ENCODE results near the gene ZNF488. TPM values are rescaled to one million over a fixed set of nuclear protein-coding genes. Genes with fewer than 3 reads are reported as not detected.

Gene ZNF488
- polyA plus RNA-seq, 1 donor from 2014 or later = 0.85 TPM

GRCh38 chr10:47359101-47359500 lies 25.0 kb downstream of the ZNF488 start:
- no peak for TF ChIP-seq EP300 (conservative IDR thresholded peaks at IDR 0.05; ENCODE audit: poor library complexity, severe bottlenecking)
- TF ChIP-seq TAF1 (IDR thresholded peaks at IDR 0.05; ENCODE audit: low read depth) = no peak
- TF ChIP-seq MXI1 (conservative IDR thresholded peaks at IDR 0.05; ENCODE audit: poor library complexity, severe bottlenecking) = no peak
- no peak for TF ChIP-seq REST (IDR thresholded peaks at IDR 0.05; ENCODE audit: borderline replicate concordance)
- TF ChIP-seq EZH2 (IDR thresholded peaks at IDR 0.05; ENCODE audit: borderline replicate concordance, insufficient read depth, low read length, poor library complexity, severe bottlenecking) = no peak
- TF ChIP-seq POLR2AphosphoS5 (IDR thresholded peaks at IDR 0.05) = no peak
- TF ChIP-seq CTCF (IDR thresholded peaks at IDR 0.05; ENCODE audit: poor library complexity, severe bottlenecking) = no peak
- TF ChIP-seq RAD21 (conservative IDR thresholded peaks at IDR 0.05) = no peak
- no peak for TF ChIP-seq SMC3 (conservative IDR thresholded peaks at IDR 0.05; ENCODE audit: poor library complexity)
- Histone ChIP-seq H3K9me2 (ENCODE audit: insufficient read depth, low read length) (no peaks in the 10 kb centered on the region), H3K4me3 (ENCODE audit: low read length) (no peak overlapping the region), H3K27me3 (ENCODE audit: insufficient read depth, low read depth, low read length) (no peaks in the 10 kb centered on the region), H3K4me2 (ENCODE audit: low read length) (no peak overlapping the region), H3K9ac (ENCODE audit: low read length) (no peak overlapping the region), H4K20me1 (ENCODE audit: insufficient read depth) (no peaks in the 10 kb centered on the region), H3K79me2 (replicated peaks; ENCODE audit: insufficient read depth, low read length) (no peaks in the 10 kb centered on the region), H2AFZ (ENCODE audit: low read depth, low read length) (no peak overlapping the region), H3K9me3 (ENCODE audit: low read length) (no peaks in the 10 kb centered on the region), H3K36me3 (ENCODE audit: insufficient read depth, low read length) (no peaks in the 10 kb centered on the region), H3F3A (ENCODE audit: insufficient read depth, low read length, poor library complexity, severe bottlenecking) (no peaks in the 10 kb centered on the region), H3K27ac (ENCODE audit: low read length) (no peak overlapping the region)

GRCh38 chr10:47358457-47358856 lies 25.6 kb downstream of the ZNF488 start:
- Histone ChIP-seq H3K4me2 (ENCODE audit: low read length) (no peak overlapping the region), H3K9me2 (ENCODE audit: insufficient read depth, low read length) (no peaks in the 10 kb centered on the region), H4K20me1 (ENCODE audit: insufficient read depth) (no peaks in the 10 kb centered on the region), H3K79me2 (replicated peaks; ENCODE audit: insufficient read depth, low read length) (no peaks in the 10 kb centered on the region), H3K9ac (ENCODE audit: low read length) (no peak overlapping the region), H3K9me3 (ENCODE audit: low read length) (no peaks in the 10 kb centered on the region), H3K4me3 (ENCODE audit: low read length) (no peak overlapping the region), H2AFZ (ENCODE audit: low read depth, low read length) (no peak overlapping the region), H3K27ac (ENCODE audit: low read length) (no peak overlapping the region), H3F3A (ENCODE audit: insufficient read depth, low read length, poor library complexity, severe bottlenecking) (no peaks in the 10 kb centered on the region), H3K36me3 (ENCODE audit: insufficient read depth, low read length) (no peaks in the 10 kb centered on the region), H3K27me3 (ENCODE audit: insufficient read depth, low read depth, low read length) (no peaks in the 10 kb centered on the region)
- TF ChIP-seq RAD21 (conservative IDR thresholded peaks at IDR 0.05) (no peak), EP300 (conservative IDR thresholded peaks at IDR 0.05; ENCODE audit: poor library complexity, severe bottlenecking) (no peak), CTCF (IDR thresholded peaks at IDR 0.05; ENCODE audit: poor library complexity, severe bottlenecking) (no peak), REST (IDR thresholded peaks at IDR 0.05; ENCODE audit: borderline replicate concordance) (no peak), SMC3 (conservative IDR thresholded peaks at IDR 0.05; ENCODE audit: poor library complexity) (no peak), TAF1 (IDR thresholded peaks at IDR 0.05; ENCODE audit: low read depth) (no peak), MXI1 (conservative IDR thresholded peaks at IDR 0.05; ENCODE audit: poor library complexity, severe bottlenecking) (no peak), EZH2 (IDR thresholded peaks at IDR 0.05; ENCODE audit: borderline replicate concordance, insufficient read depth, low read length, poor library complexity, severe bottlenecking) (no peak), POLR2AphosphoS5 (IDR thresholded peaks at IDR 0.05) (no peak)

All from neural cell (in vitro differentiated cells).